Measurements from ENCODE around the gene KCNS3.
"Not testable (repeated sequence)": the region's sequence is repeated elsewhere in the genome, so short reads cannot be mapped to it uniquely, and the experiment has no call there.

KCNS3 gene

GRCh38 chr2:17943444-17943843 lies 65.0 kb downstream of the KCNS3 start:
- DNase-seq (ENCODE audit: low spot score): no peak

GRCh38 chr2:17947113-17947512 lies 68.6 kb downstream of the KCNS3 start:
- DNase-seq (ENCODE audit: low spot score): no peak

GRCh38 chr2:17950006-17950405 lies 71.5 kb downstream of the KCNS3 start:
- DNase-seq (ENCODE audit: low spot score): no peak

- no peak for DNase-seq (ENCODE audit: low spot score)
Measured at GRCh38 chr2:17951563-17951962, 73.1 kb downstream of the KCNS3 start.

- no peak for DNase-seq (ENCODE audit: low spot score)
Measured at GRCh38 chr2:17958466-17959092, 80.1 kb downstream of the KCNS3 start.

GRCh38 chr2:17959356-17959755 lies 80.9 kb downstream of the KCNS3 start:
- no peak for DNase-seq (ENCODE audit: low spot score)

- DNase-seq (ENCODE audit: low spot score): no peak
Measured at GRCh38 chr2:17959833-17960232, 81.4 kb downstream of the KCNS3 start.

GRCh38 chr2:17960925-17961324 lies 82.5 kb downstream of the KCNS3 start:
- DNase-seq (ENCODE audit: low spot score): no peak

- DNase-seq (ENCODE audit: low spot score): no peak
Measured at GRCh38 chr2:17961789-17962188, 83.3 kb downstream of the KCNS3 start.

GRCh38 chr2:17962876-17963275 lies 84.4 kb downstream of the KCNS3 start:
- no peak for DNase-seq (ENCODE audit: low spot score)

GRCh38 chr2:17963571-17963970 lies 85.1 kb downstream of the KCNS3 start:
- not testable (repeated sequence) for DNase-seq (ENCODE audit: low spot score)

- no peak for DNase-seq (ENCODE audit: low spot score)
Measured at GRCh38 chr2:17965196-17965595, 86.7 kb downstream of the KCNS3 start.

- DNase-seq (ENCODE audit: low spot score): no peak
Measured at GRCh38 chr2:17966798-17967197, 88.3 kb downstream of the KCNS3 start.

- no peak for DNase-seq (ENCODE audit: low spot score)
Measured at GRCh38 chr2:17969661-17970060, 91.2 kb downstream of the KCNS3 start.

GRCh38 chr2:17971531-17972125 lies 93.2 kb downstream of the KCNS3 start:
- no peak for DNase-seq (ENCODE audit: low spot score)

GRCh38 chr2:17972991-17973390 lies 94.5 kb downstream of the KCNS3 start:
- DNase-seq (ENCODE audit: low spot score): no peak

- DNase-seq (ENCODE audit: low spot score): no peak
Measured at GRCh38 chr2:17975401-17975800, 96.9 kb downstream of the KCNS3 start.

- no peak for DNase-seq (ENCODE audit: low spot score)
Measured at GRCh38 chr2:17976871-17977746, 98.6 kb downstream of the KCNS3 start.

- no peak for DNase-seq (ENCODE audit: low spot score)
Measured at GRCh38 chr2:17979707-17980106, 101.2 kb downstream of the KCNS3 start.

GRCh38 chr2:17981936-17982335 lies 103.5 kb downstream of the KCNS3 start:
- DNase-seq (ENCODE audit: low spot score): no peak

Data from putamen (tissue), 1 donor.